Stimulated activated memory B cell treated with anti-CD40 and anti-IgM and Interleukin-4, amounts not matched to agents 10 μg/mL and 1 μg/mL and 100 μg/mL, for 72 hours (primary cell): Measurements from ENCODE around the gene SDC4.

Experiments
- ATAC-seq: fragments of 150-1000 bp; cut with Tn5 transposase; 2 replicates; pipeline ENCODE4 v1.10.0; 2021
- H3K27ac Mint-ChIP-seq: one replicate; pipeline ENCODE4 v1.8.0; 2022; ENCODE audit warnings: mild to moderate bottlenecking, mixed read lengths
- H3K27me3 Mint-ChIP-seq: one replicate; pipeline ENCODE4 v1.8.0; 2022; ENCODE audit warnings: mixed read lengths
- H3K36me3 Mint-ChIP-seq: one replicate; pipeline ENCODE4 v1.8.0; 2022; ENCODE audit warnings: mixed read lengths
- H3K4me1 Mint-ChIP-seq: one replicate; pipeline ENCODE4 v1.8.0; 2022; ENCODE audit warnings: mixed read lengths
- H3K4me3 Mint-ChIP-seq: one replicate; pipeline ENCODE4 v1.8.0; 2022; ENCODE audit warnings: mild to moderate bottlenecking, moderate library complexity, mixed read lengths
- H3K9me3 Mint-ChIP-seq: one replicate; pipeline ENCODE4 v1.8.0; 2022; ENCODE audit warnings: mixed read lengths

Gene SDC4

GRCh38 chr20:45370571-45371160 is 22.4 kb upstream of the SDC4 start:
- H3K27ac Mint-ChIP-seq, result peak overlapping the region; percentile 11
- peaks cover 77% of the 10 kb centered on the region for H3K4me1 Mint-ChIP-seq
- no peak overlapping the region for H3K4me3 Mint-ChIP-seq
- H3K27me3 Mint-ChIP-seq, result no peaks in the 10 kb centered on the region
- H3K9me3 Mint-ChIP-seq, result no peaks in the 10 kb centered on the region
- no peak for ATAC-seq
- H3K36me3 Mint-ChIP-seq, result peaks cover 54% of the 10 kb centered on the region

GRCh38 chr20:45368221-45368980 is 20.2 kb upstream of the SDC4 start:
- Mint-ChIP-seq H3K9me3 (no peaks in the 10 kb centered on the region), H3K27me3 (no peaks in the 10 kb centered on the region), H3K4me1 (peaks cover 82% of the 10 kb centered on the region), H3K27ac (peak overlapping the region; percentile 95), H3K4me3 (peak overlapping the region; percentile 60), H3K36me3 (peaks cover 47% of the 10 kb centered on the region)
- ATAC-seq, result peak; percentile 93

- Mint-ChIP-seq H3K27me3 (no peaks in the 10 kb centered on the region), H3K9me3 (no peaks in the 10 kb centered on the region), H3K4me1 (peaks cover 82% of the 10 kb centered on the region), H3K36me3 (peaks cover 47% of the 10 kb centered on the region), H3K4me3 (no peak overlapping the region), H3K27ac (peak overlapping the region; percentile 95)
- ATAC-seq, result no peak
These were observed 18.9 kb upstream of the SDC4 start for GRCh38 chr20:45367126-45367525.

GRCh38 chr20:45366631-45367030 is 18.4 kb upstream of the SDC4 start:
- peaks cover 77% of the 10 kb centered on the region for H3K4me1 Mint-ChIP-seq
- H3K27ac Mint-ChIP-seq, result peak overlapping the region; percentile 95
- no peaks in the 10 kb centered on the region for H3K27me3 Mint-ChIP-seq
- ATAC-seq, result no peak
- H3K4me3 Mint-ChIP-seq, result no peak overlapping the region
- H3K36me3 Mint-ChIP-seq, result peaks cover 46% of the 10 kb centered on the region
- H3K9me3 Mint-ChIP-seq, result no peaks in the 10 kb centered on the region

- Mint-ChIP-seq H3K27ac (no peak overlapping the region), H3K9me3 (no peaks in the 10 kb centered on the region), H3K36me3 (peaks cover 42% of the 10 kb centered on the region), H3K4me3 (no peak overlapping the region), H3K4me1 (peaks cover 72% of the 10 kb centered on the region), H3K27me3 (no peaks in the 10 kb centered on the region)
- ATAC-seq, result no peak
These were observed 18.0 kb upstream of the SDC4 start for GRCh38 chr20:45366192-45366591.

GRCh38 chr20:45365444-45365970 is 17.3 kb upstream of the SDC4 start:
- no peak for ATAC-seq
- Mint-ChIP-seq H3K9me3 (no peaks in the 10 kb centered on the region), H3K36me3 (peaks cover 35% of the 10 kb centered on the region), H3K4me1 (peaks cover 65% of the 10 kb centered on the region), H3K4me3 (no peak overlapping the region), H3K27me3 (no peaks in the 10 kb centered on the region), H3K27ac (no peak overlapping the region)

GRCh38 chr20:45363611-45364492 is 15.6 kb upstream of the SDC4 start:
- ATAC-seq, result no peak
- Mint-ChIP-seq H3K4me3 (peak overlapping the region; percentile 93), H3K27me3 (no peaks in the 10 kb centered on the region), H3K27ac (peak overlapping the region; percentile 95), H3K36me3 (peaks cover 30% of the 10 kb centered on the region), H3K4me1 (peaks cover 55% of the 10 kb centered on the region), H3K9me3 (no peaks in the 10 kb centered on the region)

- ATAC-seq, result peak; percentile 93
- Mint-ChIP-seq H3K27me3 (no peaks in the 10 kb centered on the region), H3K4me1 (peaks cover 46% of the 10 kb centered on the region), H3K4me3 (peak within 1 kb of the TSS; percentile 93), H3K9me3 (no peaks in the 10 kb centered on the region), H3K36me3 (peaks cover 25% of the 10 kb centered on the region), H3K27ac (peak within 1 kb of the TSS; percentile 95)
These were observed 14.8 kb upstream of the SDC4 start, which contains the start of gene SYS1 for GRCh38 chr20:45362804-45363610. SYS1 (plus strand) TSS chr20:45363156; CDS start chr20:45363532, 376 bp downstream.

GRCh38 chr20:45361793-45362192 is 13.6 kb upstream of the SDC4 start:
- no peak overlapping the region for H3K27ac Mint-ChIP-seq
- H3K4me3 Mint-ChIP-seq, result no peak overlapping the region
- peaks cover 34% of the 10 kb centered on the region for H3K4me1 Mint-ChIP-seq
- no peaks in the 10 kb centered on the region for H3K9me3 Mint-ChIP-seq
- ATAC-seq, result no peak
- H3K36me3 Mint-ChIP-seq, result peaks cover 13% of the 10 kb centered on the region
- H3K27me3 Mint-ChIP-seq, result no peaks in the 10 kb centered on the region

GRCh38 chr20:45359406-45360148 is 11.4 kb upstream of the SDC4 start:
- Mint-ChIP-seq H3K27ac (no peak overlapping the region), H3K27me3 (no peaks in the 10 kb centered on the region), H3K9me3 (no peaks in the 10 kb centered on the region), H3K4me3 (no peak overlapping the region), H3K4me1 (peaks cover 16% of the 10 kb centered on the region), H3K36me3 (no peaks in the 10 kb centered on the region)
- ATAC-seq, result no peak

GRCh38 chr20:45359069-45359405 is 10.8 kb upstream of the SDC4 start:
- Mint-ChIP-seq H3K27ac (no peak overlapping the region), H3K4me1 (peaks cover 11% of the 10 kb centered on the region), H3K27me3 (no peaks in the 10 kb centered on the region), H3K36me3 (no peaks in the 10 kb centered on the region), H3K9me3 (no peaks in the 10 kb centered on the region), H3K4me3 (no peak overlapping the region)
- ATAC-seq, result no peak

GRCh38 chr20:45358282-45359068 is 10.3 kb upstream of the SDC4 start:
- H3K9me3 Mint-ChIP-seq, result no peaks in the 10 kb centered on the region
- no peak overlapping the region for H3K4me3 Mint-ChIP-seq
- ATAC-seq, result no peak
- no peak overlapping the region for H3K27ac Mint-ChIP-seq
- no peaks in the 10 kb centered on the region for H3K27me3 Mint-ChIP-seq
- no peaks in the 10 kb centered on the region for H3K36me3 Mint-ChIP-seq
- H3K4me1 Mint-ChIP-seq, result peaks cover 6% of the 10 kb centered on the region

- no peaks in the 10 kb centered on the region for H3K36me3 Mint-ChIP-seq
- no peaks in the 10 kb centered on the region for H3K27me3 Mint-ChIP-seq
- no peak overlapping the region for H3K27ac Mint-ChIP-seq
- no peak for ATAC-seq
- H3K4me1 Mint-ChIP-seq, result no peaks in the 10 kb centered on the region
- H3K4me3 Mint-ChIP-seq, result no peak overlapping the region
- H3K9me3 Mint-ChIP-seq, result no peaks in the 10 kb centered on the region
These were observed 7.2 kb upstream of the SDC4 start for GRCh38 chr20:45355209-45356084.
